HG03025 (cell line): ENCODE data around the gene COL1A1.

ENCODE experiments used
- ATAC-seq: cut with Tn5 transposase; IDR thresholded peaks from one replicate; pipeline ENCODE4 v1.9.1; 2021; ENCODE audit warnings: mild to moderate bottlenecking, moderate library complexity; ENCODE audit not compliant: unreplicated experiment, low FRiP score

Gene COL1A1

GRCh38 chr17:50145532-50146229 is 55.8 kb downstream of the COL1A1 start:
- no peak for ATAC-seq

DNA sequence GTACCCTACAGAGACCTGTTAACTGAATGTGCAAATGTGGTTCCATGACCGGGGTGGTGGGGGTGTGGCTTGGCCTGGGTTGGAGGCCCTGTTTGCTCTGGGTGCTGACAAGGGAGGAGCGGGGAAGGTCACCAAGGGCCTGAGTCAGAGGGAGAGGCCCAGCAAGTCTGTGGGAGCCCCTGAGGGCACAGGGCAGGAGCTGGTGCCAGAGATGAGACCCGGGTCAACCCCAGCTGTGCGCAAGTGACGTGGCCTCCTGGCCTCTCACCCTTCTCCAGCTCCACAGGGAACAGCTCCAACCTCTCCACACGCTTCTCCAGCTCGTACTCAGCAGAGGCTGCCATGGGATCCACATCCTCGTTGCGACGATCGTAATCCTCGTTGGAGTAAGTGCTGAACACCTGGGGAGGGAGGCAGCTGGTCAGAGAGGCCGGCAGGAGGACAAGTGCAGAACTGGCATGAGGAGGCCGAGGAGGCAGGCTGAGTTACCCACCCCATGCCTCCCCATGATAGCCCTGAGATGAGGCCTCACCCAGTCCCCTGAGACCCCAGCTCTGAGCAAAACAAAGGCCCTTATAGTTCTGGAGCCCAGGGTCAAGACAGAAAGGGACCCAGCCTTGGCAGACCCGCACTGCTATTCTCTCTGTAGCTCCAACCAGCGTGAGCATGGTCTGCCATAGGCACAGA is 56.4 kb downstream of the COL1A1 start:
- ATAC-seq: no peak

DNA sequence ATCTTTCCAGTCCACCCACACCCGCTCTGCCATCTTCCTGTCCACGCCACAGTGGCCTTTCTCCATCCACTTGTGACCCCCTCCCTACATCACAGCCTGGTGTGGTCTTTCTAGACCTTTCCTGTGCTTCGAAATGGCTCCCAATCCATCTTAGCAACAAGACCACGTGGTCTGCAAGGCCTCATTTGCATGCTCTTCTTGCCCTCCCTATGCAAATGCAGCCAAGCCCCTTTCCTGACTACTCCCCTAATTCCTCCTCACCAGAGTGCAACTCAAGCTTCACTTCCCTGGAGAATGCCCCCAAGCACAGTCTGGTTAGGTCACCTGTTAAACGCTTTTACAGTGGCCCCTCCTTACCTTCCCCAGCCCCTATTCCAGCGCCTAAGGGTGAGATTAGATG is 57.1 kb downstream of the COL1A1 start:
- no peak for ATAC-seq

GRCh38 chr17:50143461-50144176 is 57.8 kb downstream of the COL1A1 start:
- ATAC-seq: no peak

DNA sequence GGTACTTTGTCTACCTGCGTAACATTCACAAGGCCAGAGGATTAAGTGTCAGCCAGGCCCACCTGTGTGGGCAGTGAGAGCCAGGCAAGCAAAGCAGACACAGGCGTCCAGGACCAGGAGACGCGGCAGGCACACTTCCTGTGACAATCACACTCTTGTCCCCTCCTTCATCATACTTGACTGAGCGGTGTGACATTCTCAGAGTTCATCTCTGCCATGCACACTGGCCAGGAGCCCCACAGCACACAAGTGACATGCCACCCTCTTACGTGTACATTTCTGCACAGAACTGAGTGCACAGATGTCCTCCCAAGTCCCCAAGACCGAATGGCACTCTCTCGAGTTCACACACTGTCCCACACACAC is 59.7 kb downstream of the COL1A1 start:
- no peak for ATAC-seq

- ATAC-seq: no peak
Measured at GRCh38 chr17:50141026-50141744, 60.2 kb downstream of the COL1A1 start.

- ATAC-seq: no peak
Measured at GRCh38 chr17:50139950-50140885, 61.2 kb downstream of the COL1A1 start.

DNA sequence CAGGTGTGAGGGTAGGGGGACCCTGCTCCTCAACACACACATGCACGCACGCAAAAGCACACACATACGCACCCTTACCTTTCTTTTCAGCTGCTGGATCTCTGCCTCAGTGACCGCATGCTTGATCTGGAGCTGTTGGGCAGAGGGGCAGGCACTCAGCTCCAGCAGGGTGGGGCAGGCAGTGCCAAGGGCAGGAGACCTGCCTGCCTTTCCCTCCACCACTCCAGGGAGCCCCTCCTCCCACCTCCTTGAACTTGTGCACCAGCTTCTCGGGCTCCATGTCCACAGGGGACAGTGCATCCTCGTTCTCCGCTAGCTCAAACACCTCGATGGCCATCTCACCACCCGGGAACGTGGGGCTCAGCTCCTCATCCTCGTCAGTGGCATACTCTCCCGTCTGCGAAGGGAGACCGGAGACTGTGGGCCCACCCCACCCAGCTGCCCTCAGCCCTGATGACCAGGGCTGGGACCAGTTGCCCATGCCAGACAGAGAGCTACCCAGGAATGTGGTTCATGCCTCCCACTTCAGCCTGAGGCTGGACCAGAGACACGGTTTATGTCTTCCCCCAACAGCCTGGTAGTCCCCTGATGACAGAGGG is 62.1 kb downstream of the COL1A1 start:
- ATAC-seq: no peak

DNA sequence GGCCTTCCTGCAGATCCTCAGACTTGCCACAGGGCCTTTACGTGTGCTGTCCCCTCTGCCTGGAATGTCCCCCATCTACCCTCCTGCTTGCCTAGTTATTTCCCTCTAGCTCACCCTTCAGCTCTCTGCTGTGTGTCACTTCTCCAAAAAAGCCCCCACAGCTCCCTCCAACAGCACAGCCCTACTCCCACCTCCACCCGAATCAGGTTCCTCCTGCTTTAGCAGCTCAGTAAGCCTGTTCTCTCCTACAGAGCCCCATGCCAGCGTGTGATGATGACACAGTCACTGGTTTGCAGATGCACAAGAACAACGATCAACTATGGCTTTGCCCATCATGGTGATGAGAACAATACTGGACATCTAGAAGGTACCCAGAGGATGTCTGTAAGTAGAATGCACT is 64.4 kb downstream of the COL1A1 start:
- ATAC-seq: no peak

DNA sequence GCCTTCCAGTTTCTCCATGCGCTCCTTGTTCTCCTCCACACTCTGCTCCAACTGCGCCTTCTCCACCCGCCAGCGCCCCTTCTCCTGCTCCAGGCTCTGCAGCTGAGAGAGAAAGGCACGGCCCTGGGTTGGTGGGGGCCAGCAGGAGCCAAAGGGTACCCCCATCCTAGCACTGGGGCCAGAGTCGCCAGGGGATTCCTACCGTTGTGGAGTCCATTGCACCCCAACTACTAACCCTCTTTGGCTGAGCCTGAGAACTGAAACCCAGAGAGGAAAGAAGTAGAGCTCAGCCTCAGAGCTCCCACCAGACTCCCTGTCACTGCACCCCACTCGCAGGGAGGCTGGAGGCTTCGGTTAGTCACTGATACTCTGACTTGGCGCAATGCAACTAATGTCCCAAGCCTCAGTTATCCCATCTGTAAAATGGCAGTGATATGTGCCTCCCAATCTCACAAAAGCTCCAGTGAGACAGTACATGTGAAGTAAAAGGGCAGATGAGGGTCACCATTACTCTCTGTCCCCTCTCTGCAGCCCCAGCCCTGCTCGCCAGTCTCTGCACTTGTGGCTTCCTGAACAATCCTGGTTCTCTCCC is 65.2 kb downstream of the COL1A1 start:
- ATAC-seq: no peak

DNA sequence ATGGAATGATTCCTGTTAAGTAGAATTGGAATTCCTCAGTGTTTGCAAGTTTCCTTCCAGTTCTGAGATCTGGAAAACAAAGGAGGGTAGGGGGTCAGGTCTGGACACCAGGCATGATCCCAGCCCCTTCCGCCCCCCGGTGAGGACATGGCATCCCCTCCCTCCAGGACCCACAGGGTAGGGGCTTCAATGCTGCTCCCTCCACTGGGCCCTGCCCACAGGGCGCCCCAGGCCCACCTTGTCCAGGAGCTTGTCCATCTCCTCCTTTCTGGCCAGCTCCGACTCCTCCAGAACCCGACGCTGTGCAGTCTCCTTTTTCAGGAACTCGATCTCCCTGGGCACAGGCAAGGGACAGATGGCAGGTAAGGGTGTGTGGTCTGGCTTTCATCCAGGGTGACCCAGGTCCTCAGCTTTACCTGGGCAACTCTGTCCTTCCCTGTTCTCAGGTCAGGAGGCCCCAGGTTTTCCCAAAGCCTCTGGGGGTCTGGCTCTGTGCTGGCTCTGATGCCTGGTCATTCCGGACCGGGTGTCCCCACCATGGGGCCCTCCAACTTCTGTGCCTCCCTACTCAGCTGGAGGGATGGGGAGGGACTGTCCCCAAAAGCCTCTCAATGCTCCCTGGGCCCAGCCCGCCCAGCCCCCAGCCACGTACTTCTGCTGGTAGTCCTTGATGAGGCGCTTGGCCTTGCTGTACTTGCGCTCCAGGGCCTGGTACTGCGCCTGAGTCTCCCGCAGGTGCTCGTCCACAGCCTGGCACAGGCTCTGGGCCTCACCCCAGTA is 65.9 kb downstream of the COL1A1 start:
- ATAC-seq: no peak

DNA sequence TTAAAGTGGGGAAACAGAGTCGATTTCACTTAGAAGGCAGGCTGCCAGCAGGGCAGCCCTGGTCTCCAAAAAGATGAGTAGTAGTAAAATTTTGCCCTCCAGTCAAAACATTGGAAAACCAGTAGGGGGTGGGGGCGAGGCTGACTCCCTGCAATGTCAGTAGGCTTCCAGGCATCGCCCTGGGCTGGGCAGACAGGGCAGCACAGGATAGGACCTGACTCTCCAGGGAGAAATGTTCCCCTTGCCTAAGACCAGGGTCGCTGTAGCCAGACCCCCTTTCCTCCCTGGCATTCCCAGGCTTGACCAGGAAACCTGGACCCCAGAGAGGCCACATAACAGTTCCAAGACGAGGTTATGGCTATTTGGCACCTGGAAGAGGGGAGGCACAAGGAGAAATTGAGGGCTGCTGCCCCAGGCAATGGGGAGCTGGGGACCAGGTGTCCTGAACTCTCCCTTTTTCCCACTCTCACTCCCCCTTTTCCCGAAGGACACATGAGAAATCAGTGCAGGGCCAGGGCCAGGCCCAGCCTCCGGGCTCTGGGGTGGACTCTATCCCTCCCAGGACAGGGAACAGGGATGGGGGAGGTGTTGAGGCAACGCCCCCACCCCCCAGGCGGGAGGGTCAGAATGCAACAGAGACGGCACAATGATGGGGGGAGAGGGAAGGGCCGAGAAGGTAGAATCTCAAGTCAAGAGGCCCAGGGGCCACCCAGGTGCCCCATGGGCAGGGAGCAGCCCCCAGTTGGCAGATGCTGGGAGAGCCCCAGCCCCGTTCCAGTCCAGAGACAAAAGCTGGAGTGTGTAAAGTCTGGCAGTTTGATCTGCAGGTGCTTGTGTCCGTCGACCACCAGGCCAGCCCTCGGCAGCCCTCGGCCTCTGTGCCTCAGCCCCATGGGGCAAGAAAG is 67.0 kb downstream of the COL1A1 start:
- no peak for ATAC-seq

- no peak for ATAC-seq
Measured at GRCh38 chr17:50133769-50134099, 67.7 kb downstream of the COL1A1 start.
